Right cardiac atrium (tissue), 5 donors: Measurements from ENCODE around the gene ZNF681. TPM values are rescaled to one million over a fixed set of nuclear protein-coding genes. Genes with fewer than 3 reads are reported as not detected.
"Not testable (repeated sequence)": the region's sequence is repeated elsewhere in the genome, so short reads cannot be mapped to it uniquely, and the experiment has no call there.

Experiments
- ATAC-seq, 2 donors: fragments of 200-7000 bp; cut with Tn5 transposase; one replicate each; pipeline versions ENCODE4 v1.8.0 to v1.9.1; 2020; ENCODE audit warnings: moderate library complexity in 2 of 2, mild to moderate bottlenecking in 1 of 2
- DNase-seq, 3 donors: peaks; one replicate each; pipeline ENCODE4 v3.0.0-alpha.2; 2020
- H3K27ac ChIP-seq: one replicate; pipeline ENCODE4 v1.5.1; 2013; ENCODE audit warnings: mild to moderate bottlenecking, low read length, control low read depth, moderate library complexity
- H3K27me3 ChIP-seq: one replicate; pipeline ENCODE4 v1.6.1; 2013; ENCODE audit not compliant: control insufficient read depth, insufficient read depth
- H3K4me1 ChIP-seq: one replicate; pipeline ENCODE4 v1.6.1; 2013; ENCODE audit warnings: low read length; ENCODE audit not compliant: control insufficient read depth, insufficient read depth
- H3K4me3 ChIP-seq: one replicate; pipeline ENCODE4 v1.5.1; 2013; ENCODE audit warnings: low read length, control low read depth
- H3K9me3 ChIP-seq: one replicate; pipeline ENCODE4 v1.6.1; 2013; ENCODE audit warnings: low read length; ENCODE audit not compliant: control insufficient read depth
- WGBS: extraction: QIAGEN DNeasy Blood & Tissue Kit; methylation state at CpG from one replicate; pipeline ENCODE4 v1.1.7; 2013; 5-methylcytosine and 5-hydroxymethylcytosine counted together
- intact Hi-C, 4 donors: fragments of 100-400 bp; cut with DNase I; formaldehyde crosslinking; loops; one replicate each; pipeline versions ENCODE4 v1.11.0 to v1.14.0; 2022 to 2023
- polyA plus RNA-seq: library from polyadenylated mRNA; stranded (reverse); fragments of 200-250 nt; gene quantifications from one replicate; pipeline ENCODE4 v1.2.3, GENCODE V29; 2013
- total RNA-seq, 4 donors: library from RNA; stranded (reverse); fragmentation: NEBNext Ultra II Directional; extraction: Animal tissue kit (Norgen Biotek cat#: 25700); gene quantifications; one replicate each; pipeline ENCODE4 v1.2.1, GENCODE V29; 2021
- donor health status: healthy with polysubstance abuse.
- donor health status: DM: no; HTN: yes; CAD: no.
- donor health status: DM: no; HTN: no; CAD: no.
- donor health status: DM: no; HTN: yes; CAD: no; lungs with severe emphysema.
- donor health status: DM: yes; HTN: yes; CAD: no.

ZNF681 gene
- total and polyA plus RNA-seq, 5 donors = 0.43 to 1.3 (median 1.0) TPM

DNA sequence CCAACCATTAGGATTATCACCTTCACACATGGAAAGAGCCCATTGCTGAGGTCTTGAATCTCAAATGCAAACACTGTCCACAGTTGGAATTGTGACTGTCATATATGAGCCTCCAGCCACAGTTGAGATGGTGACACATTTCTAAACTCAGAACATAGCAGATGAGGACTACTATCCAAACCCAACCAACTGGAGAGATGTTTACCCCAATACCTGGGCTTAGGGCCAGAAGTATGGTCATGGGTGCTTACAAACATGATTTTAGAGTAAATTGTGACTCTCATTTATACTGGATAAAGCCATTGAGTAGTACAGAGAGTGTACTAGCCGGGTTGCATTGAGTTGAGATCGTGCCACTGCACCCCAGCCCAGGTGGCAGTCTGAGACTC lies 14.0 kb upstream of the ZNF681 start:
- intact Hi-C loops = no loop called here
- DNase-seq = no peak
- WGBS = 93% methylated on average over 2 of the region's 2 CpGs
- Histone ChIP-seq H3K9me3 (no peaks in the 10 kb centered on the region), H3K4me1 (no peaks in the 10 kb centered on the region), H3K4me3 (no peak overlapping the region), H3K27me3 (no peaks in the 10 kb centered on the region), H3K27ac (no peak overlapping the region)
- ATAC-seq = no peak

DNA sequence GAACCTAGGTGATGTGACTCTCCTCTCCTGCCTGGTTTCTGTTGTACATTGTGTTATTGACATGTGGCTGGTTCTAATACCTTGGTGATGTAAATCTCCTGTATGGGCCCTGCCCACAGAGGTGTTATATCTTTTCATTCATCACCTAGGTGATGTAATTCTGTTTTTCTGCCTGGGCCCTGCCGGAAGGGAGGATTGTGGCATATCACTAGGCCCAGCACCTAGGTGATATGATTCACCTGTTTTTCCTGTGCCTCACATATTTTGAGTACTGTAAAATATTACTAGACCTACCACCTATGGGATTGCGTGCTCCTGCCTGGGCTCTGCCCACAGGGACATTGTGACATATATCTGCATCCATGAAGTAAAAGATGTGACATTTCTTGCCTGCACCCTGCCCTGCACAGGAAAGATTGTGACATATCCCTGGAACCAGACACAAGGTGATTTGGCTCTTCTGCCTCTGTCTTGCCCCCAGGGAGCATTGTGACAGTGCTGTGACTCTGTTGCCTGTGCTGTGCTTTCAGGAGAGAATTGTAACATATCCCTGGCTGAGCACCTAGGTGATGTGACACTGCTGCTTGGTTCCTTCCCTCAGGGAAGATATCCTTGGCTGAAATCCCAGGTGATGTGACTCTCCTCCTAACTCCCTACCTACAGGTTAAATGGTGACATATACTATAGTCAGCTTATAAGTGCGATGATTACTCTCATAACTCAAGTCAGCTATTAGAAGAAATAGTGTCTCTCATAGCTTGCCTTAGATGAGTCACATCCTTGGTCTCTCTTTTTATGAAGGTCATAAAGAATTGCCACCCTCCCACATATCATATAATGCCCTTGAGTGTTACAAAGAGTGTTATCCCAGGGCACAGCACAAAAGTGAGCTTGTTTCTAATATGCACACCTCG lies 13.3 kb upstream of the ZNF681 start:
- intact Hi-C loops = no loop called here
- H3K27me3 ChIP-seq = no peaks in the 10 kb centered on the region
- H3K4me1 ChIP-seq = no peaks in the 10 kb centered on the region
- no peak overlapping the region for H3K4me3 ChIP-seq
- WGBS = 98% methylated on average over 4 of the region's 4 CpGs
- ATAC-seq (no peak), DNase-seq (no peak)
- H3K9me3 ChIP-seq = no peaks in the 10 kb centered on the region
- no peak overlapping the region for H3K27ac ChIP-seq

DNA sequence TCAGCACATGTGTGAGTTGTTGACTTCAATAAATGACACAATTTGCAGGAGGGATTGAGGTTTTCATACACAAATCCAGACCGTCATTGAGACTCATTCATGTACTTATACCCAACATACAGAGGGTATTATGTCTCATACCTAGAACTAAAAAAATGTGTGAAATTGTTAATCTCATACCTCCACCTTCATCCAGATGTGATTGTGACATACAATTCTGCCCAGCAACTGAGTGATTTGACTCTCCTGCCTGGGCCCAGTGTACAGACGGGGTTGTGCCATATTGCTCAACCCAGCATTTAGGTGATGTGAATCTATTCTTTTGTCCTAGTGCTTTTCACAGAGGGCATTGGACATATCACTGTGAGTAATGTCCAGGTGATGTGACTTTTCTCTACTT lies 12.6 kb upstream of the ZNF681 start:
- Histone ChIP-seq H3K27me3 (no peaks in the 10 kb centered on the region), H3K4me3 (no peak overlapping the region), H3K4me1 (no peaks in the 10 kb centered on the region), H3K9me3 (no peaks in the 10 kb centered on the region), H3K27ac (no peak overlapping the region)
- ATAC-seq = no peak
- DNase-seq = no peak
- 96% methylated on average over 2 of the region's 2 CpGs for WGBS
- intact Hi-C loops = no loop called here

DNA sequence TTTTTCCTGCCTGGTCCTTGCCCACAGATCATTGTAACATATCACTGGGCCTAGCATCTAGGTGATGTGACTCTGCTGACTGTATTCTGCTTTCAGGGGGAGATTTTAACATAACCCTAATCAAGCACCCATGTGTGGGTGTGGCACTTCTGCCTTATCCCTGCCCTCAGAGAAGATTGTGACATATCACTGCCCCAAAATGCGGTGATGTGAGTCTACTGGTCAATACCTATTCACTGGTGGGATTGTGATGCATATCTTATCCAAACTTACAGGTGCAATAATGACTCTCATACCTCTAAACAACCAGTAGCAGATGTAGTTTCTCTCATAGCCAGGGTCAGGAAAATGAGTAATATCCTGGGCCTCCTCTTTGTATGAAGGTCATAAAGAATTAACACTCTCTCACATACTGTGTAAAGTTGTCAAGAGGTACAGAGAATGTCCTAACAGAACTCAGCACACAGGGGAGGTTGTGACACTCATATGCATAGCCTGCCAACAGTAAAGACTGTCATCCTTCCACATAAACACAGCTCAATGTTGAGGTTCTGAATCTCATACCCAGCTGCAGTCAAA lies 12.1 kb upstream of the ZNF681 start:
- WGBS = 96% methylated on average over 1 of the region's 1 CpG
- ATAC-seq = no peak
- no peaks in the 10 kb centered on the region for H3K27me3 ChIP-seq
- H3K9me3 ChIP-seq = no peaks in the 10 kb centered on the region
- H3K4me3 ChIP-seq = no peak overlapping the region
- no peak overlapping the region for H3K27ac ChIP-seq
- H3K4me1 ChIP-seq = no peaks in the 10 kb centered on the region
- no peak for DNase-seq
- intact Hi-C loops = no loop called here

DNA sequence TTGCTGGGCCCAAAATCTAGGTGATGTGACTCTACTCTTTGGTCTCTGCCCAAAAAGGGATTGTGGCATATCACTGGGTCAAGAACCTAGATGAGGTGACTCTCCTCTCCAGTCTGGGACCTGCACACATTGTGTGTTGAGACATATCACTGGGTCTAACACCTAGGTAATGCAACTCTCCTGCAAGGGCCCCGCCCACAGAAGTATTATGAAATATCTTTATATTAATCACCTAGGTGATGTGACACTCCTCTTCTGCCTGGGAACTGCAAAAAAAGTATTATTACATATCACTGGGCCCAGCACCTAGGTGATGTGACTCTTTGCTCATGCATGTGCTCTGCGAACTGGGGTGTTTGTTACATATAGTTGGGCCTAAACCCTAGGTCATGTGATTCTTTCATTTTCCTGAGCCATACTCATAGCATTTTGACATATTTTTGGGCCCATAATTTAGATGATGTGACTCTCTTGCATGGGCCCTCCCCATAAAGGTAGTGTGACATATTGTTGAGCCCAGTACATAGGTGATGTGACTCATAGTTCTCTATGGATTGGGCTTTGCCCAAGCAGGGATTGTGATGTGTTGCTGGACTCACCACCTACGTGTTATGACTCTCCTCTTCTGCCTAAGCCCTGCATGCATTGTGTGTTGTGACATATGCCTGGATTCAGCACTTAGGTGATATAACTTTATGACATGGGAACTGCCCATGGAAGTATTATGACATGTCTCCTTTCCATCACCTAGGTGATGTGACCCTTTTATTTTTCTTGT lies 11.2 kb upstream of the ZNF681 start:
- 94% methylated on average over 3 of the region's 3 CpGs for WGBS
- no peak overlapping the region for H3K4me3 ChIP-seq
- no peaks in the 10 kb centered on the region for H3K27me3 ChIP-seq
- intact Hi-C loops = no loop called here
- no peaks in the 10 kb centered on the region for H3K4me1 ChIP-seq
- ATAC-seq (no peak), DNase-seq (no peak)
- no peaks in the 10 kb centered on the region for H3K9me3 ChIP-seq
- H3K27ac ChIP-seq = no peak overlapping the region

DNA sequence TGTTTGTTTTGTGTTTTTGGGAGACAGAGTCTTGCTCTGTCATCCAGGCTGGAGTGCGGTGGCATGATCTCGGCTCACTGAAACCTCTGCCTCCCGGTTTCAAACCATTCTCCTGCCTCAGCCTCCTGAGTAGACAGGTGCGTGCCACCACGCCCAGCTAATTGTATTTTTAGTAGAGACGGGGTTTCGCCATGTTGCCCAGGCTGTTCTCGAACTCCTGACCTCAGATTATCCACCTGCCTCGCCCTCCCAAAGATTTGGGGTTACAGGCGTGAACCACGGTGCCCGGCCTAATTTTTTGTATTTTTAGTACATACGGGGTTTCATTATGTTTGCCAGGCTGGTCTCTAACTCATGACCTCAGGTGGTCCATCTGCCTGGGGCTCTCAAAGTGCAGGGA lies 8.3 kb upstream of the ZNF681 start:
- H3K9me3 ChIP-seq = no peaks in the 10 kb centered on the region
- no peak for DNase-seq
- WGBS = 89% methylated on average over 13 of the region's 13 CpGs
- no peak for ATAC-seq
- intact Hi-C loops = no loop called here
- no peak overlapping the region for H3K4me3 ChIP-seq
- H3K4me1 ChIP-seq = no peaks in the 10 kb centered on the region
- no peak overlapping the region for H3K27ac ChIP-seq
- no peaks in the 10 kb centered on the region for H3K27me3 ChIP-seq

DNA sequence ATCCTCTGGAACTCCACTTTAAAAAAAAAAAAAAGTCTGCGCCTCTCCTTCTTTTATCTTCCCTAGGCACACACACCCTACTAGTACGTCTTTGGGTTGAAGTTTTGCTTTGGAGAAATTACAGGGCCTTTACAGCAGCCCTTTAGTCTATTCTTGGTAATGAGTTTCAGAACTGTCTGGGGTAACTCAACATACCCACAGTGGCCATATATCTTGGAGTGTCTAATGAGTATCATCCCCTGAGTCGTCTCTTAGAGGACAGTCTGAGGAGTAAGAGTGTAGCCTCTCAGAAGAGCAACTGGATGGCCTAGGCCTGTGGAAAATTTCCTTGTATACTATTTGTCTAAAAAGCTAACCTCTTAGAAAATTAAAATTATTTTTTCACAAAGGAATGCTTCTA lies 6.1 kb upstream of the ZNF681 start:
- 79% methylated on average over 3 of the region's 3 CpGs for WGBS
- ATAC-seq (no peak), DNase-seq (no peak)
- H3K4me3 ChIP-seq = no peak overlapping the region
- no peaks in the 10 kb centered on the region for H3K4me1 ChIP-seq
- no peak overlapping the region for H3K27ac ChIP-seq
- no peaks in the 10 kb centered on the region for H3K27me3 ChIP-seq
- no peaks in the 10 kb centered on the region for H3K9me3 ChIP-seq
- intact Hi-C loops = no loop called here

DNA sequence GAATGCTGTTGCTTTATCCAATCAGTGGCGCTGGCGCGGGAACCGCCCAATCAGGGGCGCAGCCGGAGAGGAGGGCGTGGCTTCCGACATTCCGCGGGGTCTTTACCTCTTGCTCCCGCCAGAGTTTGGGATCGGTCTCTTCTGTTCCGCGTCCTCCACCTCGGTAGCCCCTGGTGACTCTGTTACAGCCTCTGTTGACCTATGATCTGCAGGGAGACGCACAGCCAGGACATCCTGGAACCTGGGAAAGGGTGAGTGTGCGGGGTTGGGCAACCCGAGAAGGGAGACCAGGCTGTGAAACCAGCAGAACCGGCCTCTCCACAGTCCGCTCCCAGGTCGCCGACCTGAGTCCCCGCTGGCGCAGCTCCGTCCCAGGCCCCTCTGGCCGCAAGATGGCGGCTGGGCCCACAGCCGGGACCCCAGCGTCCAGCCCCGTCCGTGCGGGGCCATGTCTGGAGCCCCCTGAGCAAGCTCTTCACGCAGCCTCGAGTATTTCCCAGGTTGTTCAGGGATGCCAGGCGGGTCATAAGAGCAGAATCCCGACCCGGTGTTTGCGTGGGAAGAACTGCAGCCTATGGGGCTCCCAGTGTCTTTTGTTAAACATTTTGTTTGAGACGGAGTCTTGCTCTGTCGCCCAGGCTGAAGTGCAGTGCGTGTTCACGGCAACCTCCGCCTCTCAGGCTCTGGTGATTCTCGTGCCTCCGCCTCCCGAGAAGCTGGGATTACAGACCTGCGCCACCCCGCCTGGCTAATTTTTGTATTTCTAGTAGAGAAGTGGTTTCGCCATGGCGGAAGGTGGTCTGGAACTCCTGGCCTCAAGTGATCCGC lies 4.4 kb upstream of the ZNF681 start:
- intact Hi-C loops = no loop called here

DNA sequence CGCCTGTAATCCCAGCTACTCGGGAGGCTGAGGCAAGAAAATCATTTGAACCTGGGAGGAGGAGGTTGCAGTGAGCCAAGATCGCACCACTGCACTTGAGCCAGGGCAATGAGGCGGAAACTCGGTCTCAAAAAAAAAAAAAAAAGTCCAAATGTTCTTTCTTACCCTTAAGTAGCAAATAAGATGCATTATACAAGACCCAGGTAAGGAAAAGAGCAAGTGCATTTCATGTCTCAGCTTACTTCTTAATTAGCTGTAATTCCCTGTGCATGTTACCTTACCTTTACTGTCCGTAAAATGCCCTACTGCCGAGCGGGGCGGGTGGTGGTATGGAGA lies 3.8 kb upstream of the ZNF681 start:
- DNase-seq (no peak), ATAC-seq (no peak)
- intact Hi-C loops = no loop called here
- Histone ChIP-seq H3K9me3 (no peaks in the 10 kb centered on the region), H3K27ac (no peak overlapping the region), H3K27me3 (no peaks in the 10 kb centered on the region), H3K4me1 (no peaks in the 10 kb centered on the region), H3K4me3 (peak overlapping the region; percentile 60)
- WGBS = 29% methylated on average over 9 of the region's 9 CpGs

More for the DNA sequence above, 4.4 kb upstream of the ZNF681 start:
- WGBS = 5% methylated on average over 51 of the region's 51 CpGs
- DNase-seq (peak; percentile 87 to 95 (median 93)), ATAC-seq (peak; percentile 94 to 96)
- Histone ChIP-seq H3K4me3 (peak overlapping the region; percentile 60), H3K9me3 (no peaks in the 10 kb centered on the region), H3K27me3 (no peaks in the 10 kb centered on the region), H3K4me1 (no peaks in the 10 kb centered on the region), H3K27ac (no peak overlapping the region)

DNA sequence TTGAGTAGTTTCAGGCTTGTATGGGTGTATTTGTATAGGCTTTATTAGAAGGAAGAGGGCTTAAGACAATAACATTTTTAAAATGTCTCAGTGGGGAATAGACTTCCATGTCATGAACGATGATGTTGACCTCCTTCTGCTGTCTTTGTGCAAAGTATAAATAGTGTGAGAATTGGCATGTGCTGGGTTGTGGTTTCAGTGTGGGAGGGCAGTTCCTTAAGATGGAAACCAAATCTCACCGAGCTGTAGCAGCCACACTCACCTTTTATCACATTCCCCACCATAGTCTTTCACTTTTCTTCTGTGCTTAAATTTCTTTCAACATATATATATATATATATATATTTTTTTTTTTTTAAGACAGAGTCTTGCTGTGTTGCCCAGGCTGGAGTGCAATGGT lies 1.6 kb upstream of the ZNF681 start:
- H3K9me3 ChIP-seq, H3K27me3 ChIP-seq, H3K4me1 ChIP-seq, intact Hi-C loops, H3K4me3 ChIP-seq, H3K27ac ChIP-seq, ATAC-seq, DNase-seq: not testable (repeated sequence)
- WGBS = 71% methylated on average over 2 of the region's 2 CpGs
